ENCODE data around the gene RNF34.
"Not testable (repeated sequence)": the region's sequence is repeated elsewhere in the genome, so short reads cannot be mapped to it uniquely, and the experiment has no call there.

Gene RNF34

GRCh38 chr12:121399391-121400331 lies at the start of gene RNF34:
Gene RNF34 (plus strand): TSS chr12:121400118. CDS start chr12:121400213, 95 bp downstream.
- peak; percentile 100 for DNase-seq

- DNase-seq: peak; percentile 98
Observed at GRCh38 chr12:121351820-121352681, 47.9 kb upstream of the RNF34 start, which contains the start of gene ANAPC5. Gene ANAPC5 (minus strand): TSS chr12:121352411. CDS start chr12:121352340, 71 bp downstream.

- DNase-seq: no peak
Observed at GRCh38 chr12:121352682-121353018, 47.3 kb upstream of the RNF34 start.

GRCh38 chr12:121355818-121356217 lies 44.1 kb upstream of the RNF34 start:
- DNase-seq: no peak

- DNase-seq: no peak
Observed at GRCh38 chr12:121356657-121357056, 43.3 kb upstream of the RNF34 start.

- no peak for DNase-seq
Observed at GRCh38 chr12:121357331-121357730, 42.6 kb upstream of the RNF34 start.

- no peak for DNase-seq
Observed at GRCh38 chr12:121358073-121358472, 41.8 kb upstream of the RNF34 start.

- DNase-seq: no peak
Observed at GRCh38 chr12:121364683-121365121, 35.2 kb upstream of the RNF34 start.

- DNase-seq: no peak
Observed at GRCh38 chr12:121365416-121366062, 34.4 kb upstream of the RNF34 start.

- no peak for DNase-seq
Observed at GRCh38 chr12:121366063-121366459, 33.9 kb upstream of the RNF34 start.

- no peak for DNase-seq
Observed at GRCh38 chr12:121371404-121371803, 28.5 kb upstream of the RNF34 start.

- no peak for DNase-seq
Observed at GRCh38 chr12:121373755-121374154, 26.2 kb upstream of the RNF34 start.

GRCh38 chr12:121374336-121374735 lies 25.6 kb upstream of the RNF34 start:
- DNase-seq: not testable (repeated sequence)

- DNase-seq: not testable (repeated sequence)
Observed at GRCh38 chr12:121374945-121375584, 24.9 kb upstream of the RNF34 start.

- no peak for DNase-seq
Observed at GRCh38 chr12:121376754-121377697, 22.9 kb upstream of the RNF34 start.

GRCh38 chr12:121378736-121379135 lies 21.2 kb upstream of the RNF34 start:
- DNase-seq: no peak

GRCh38 chr12:121379945-121380344 lies 20.0 kb upstream of the RNF34 start:
- DNase-seq: no peak

GRCh38 chr12:121383601-121384021 lies 16.3 kb upstream of the RNF34 start:
- no peak for DNase-seq

GRCh38 chr12:121384891-121385290 lies 15.0 kb upstream of the RNF34 start:
- DNase-seq: not testable (repeated sequence)

- peak; percentile 21 for DNase-seq
Observed at GRCh38 chr12:121388421-121388981, 11.4 kb upstream of the RNF34 start.

- DNase-seq: no peak
Observed at GRCh38 chr12:121390856-121391255, 9.1 kb upstream of the RNF34 start.

Data from activated CD4-positive, alpha-beta T cell treated with anti-CD3 and anti-CD28 coated beads, Interleukin-2, Interleukin-6, amounts not matched to agents 100 ng/mL and 50 ng/mL, durations not matched to agents 16 hours and 8 hours (primary cell).